ENCODE data around the gene MIDN.
A peak's percentile ranks its signal among the peaks of the same experiment; 100 is the strongest.

DNA sequence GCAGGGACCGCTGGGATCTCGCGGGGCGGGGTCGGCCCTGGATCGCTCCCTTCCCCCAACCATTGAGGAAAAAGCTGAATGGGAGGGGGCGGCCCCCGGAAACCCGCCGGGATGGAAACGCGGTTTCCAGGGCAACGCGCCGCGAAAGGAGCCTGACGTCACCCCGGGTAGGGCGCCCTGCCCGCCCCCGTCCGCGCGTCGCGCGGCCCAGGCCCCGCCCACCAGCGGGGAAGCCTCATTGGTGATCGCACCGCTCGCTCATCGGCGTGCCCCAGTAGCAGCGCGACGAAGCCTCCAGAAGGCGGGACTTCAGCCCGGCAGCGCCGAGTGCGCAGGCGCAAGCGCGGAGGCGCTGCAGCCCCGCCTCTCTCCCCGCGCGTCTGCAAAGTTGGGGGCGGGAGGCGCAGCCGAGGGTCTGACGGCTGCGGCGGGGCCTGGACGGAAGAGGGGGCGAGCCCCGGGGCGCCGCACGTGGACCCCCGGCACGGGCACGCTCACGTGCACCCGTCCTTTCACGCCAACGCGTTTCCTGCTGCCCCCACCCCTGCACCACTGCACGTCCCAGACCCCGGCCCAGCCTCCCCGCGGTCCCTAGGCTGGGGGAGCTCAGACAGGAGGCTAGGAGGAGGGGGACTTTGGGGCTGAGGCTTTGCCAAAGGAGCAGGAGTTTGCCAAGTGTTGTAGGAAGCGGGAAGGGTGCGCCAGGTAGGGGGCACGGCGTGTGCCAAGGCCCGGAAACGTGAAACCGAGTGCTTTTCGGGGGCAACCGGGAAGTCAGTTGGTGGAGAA lies 12.6 kb downstream of the MIDN start:
- TF ChIP-seq SMC3 (conservative IDR thresholded peaks at IDR 0.05; ENCODE audit: poor library complexity) (peak; percentile 36), POLR2AphosphoS5 (IDR thresholded peaks at IDR 0.05) (peak; percentile 86), EP300 (conservative IDR thresholded peaks at IDR 0.05; ENCODE audit: poor library complexity, severe bottlenecking) (peak; percentile 54), RAD21 (conservative IDR thresholded peaks at IDR 0.05) (no peak), EZH2 (IDR thresholded peaks at IDR 0.05; ENCODE audit: borderline replicate concordance, insufficient read depth, low read length, poor library complexity, severe bottlenecking) (no peak)
- TF ChIP-seq, protein P1, sequence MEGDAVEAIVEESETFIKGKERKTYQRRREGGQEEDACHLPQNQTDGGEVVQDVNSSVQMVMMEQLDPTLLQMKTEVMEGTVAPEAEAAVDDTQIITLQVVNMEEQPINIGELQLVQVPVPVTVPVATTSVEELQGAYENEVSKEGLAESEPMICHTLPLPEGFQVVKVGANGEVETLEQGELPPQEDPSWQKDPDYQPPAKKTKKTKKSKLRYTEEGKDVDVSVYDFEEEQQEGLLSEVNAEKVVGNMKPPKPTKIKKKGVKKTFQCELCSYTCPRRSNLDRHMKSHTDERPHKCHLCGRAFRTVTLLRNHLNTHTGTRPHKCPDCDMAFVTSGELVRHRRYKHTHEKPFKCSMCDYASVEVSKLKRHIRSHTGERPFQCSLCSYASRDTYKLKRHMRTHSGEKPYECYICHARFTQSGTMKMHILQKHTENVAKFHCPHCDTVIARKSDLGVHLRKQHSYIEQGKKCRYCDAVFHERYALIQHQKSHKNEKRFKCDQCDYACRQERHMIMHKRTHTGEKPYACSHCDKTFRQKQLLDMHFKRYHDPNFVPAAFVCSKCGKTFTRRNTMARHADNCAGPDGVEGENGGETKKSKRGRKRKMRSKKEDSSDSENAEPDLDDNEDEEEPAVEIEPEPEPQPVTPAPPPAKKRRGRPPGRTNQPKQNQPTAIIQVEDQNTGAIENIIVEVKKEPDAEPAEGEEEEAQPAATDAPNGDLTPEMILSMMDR (IDR thresholded peaks at IDR 0.05; ENCODE audit: poor library complexity, severe bottlenecking) = no peak
